ENCODE results near the gene SWT1.
A peak's percentile ranks its signal among the peaks of the same experiment; 100 is the strongest.
"Not testable (repeated sequence)": the region's sequence is repeated elsewhere in the genome, so short reads cannot be mapped to it uniquely, and the experiment has no call there.

SWT1 gene

GRCh38 chr1:185293967-185294542 is 137.1 kb downstream of the SWT1 start:
- no peak for DNase-seq

GRCh38 chr1:185295091-185295490 is 138.1 kb downstream of the SWT1 start:
- no peak for DNase-seq

- no peak for DNase-seq
Observed at GRCh38 chr1:185297982-185298381, 141.0 kb downstream of the SWT1 start.

- no peak for DNase-seq
Observed at GRCh38 chr1:185300152-185300551, 143.2 kb downstream of the SWT1 start.

- no peak for DNase-seq
Observed at GRCh38 chr1:185305419-185305818, 148.5 kb downstream of the SWT1 start.

- no peak for DNase-seq
Observed at GRCh38 chr1:185308126-185308525, 151.2 kb downstream of the SWT1 start.

- no peak for DNase-seq
Observed at GRCh38 chr1:185309566-185309965, 152.6 kb downstream of the SWT1 start.

GRCh38 chr1:185311589-185312225 is 154.7 kb downstream of the SWT1 start:
- no peak for DNase-seq

GRCh38 chr1:185312361-185313138 is 155.6 kb downstream of the SWT1 start:
- no peak for DNase-seq

GRCh38 chr1:185314411-185314810 is 157.4 kb downstream of the SWT1 start:
- DNase-seq = no peak

GRCh38 chr1:185315445-185316071 is 158.6 kb downstream of the SWT1 start:
- DNase-seq = no peak

GRCh38 chr1:185316163-185317033 is 159.4 kb downstream of the SWT1 start:
- DNase-seq = peak; percentile 66 to 89 (median 84)

- peak; percentile 97 to 99 (median 98) for DNase-seq
Observed at GRCh38 chr1:185317034-185317885, 160.3 kb downstream of the SWT1 start, which contains the start of gene IVNS1ABP. Gene IVNS1ABP (minus strand): TSS chr1:185317243. CDS start chr1:185309493, 7,750 bp downstream.

GRCh38 chr1:185317886-185318310 is 160.9 kb downstream of the SWT1 start:
- peak in 5 of 6 experiments; percentile 52 to 85 (median 69) for DNase-seq

- DNase-seq = no peak
Observed at GRCh38 chr1:185318431-185319138, 161.6 kb downstream of the SWT1 start.

- no peak for DNase-seq
Observed at GRCh38 chr1:185319139-185319475, 162.1 kb downstream of the SWT1 start.

- not testable (repeated sequence) for DNase-seq
Observed at GRCh38 chr1:185321104-185321503, 164.1 kb downstream of the SWT1 start.

GRCh38 chr1:185321653-185322221 is 164.8 kb downstream of the SWT1 start:
- not testable (repeated sequence) for DNase-seq

- DNase-seq = no peak
Observed at GRCh38 chr1:185322636-185323035, 165.7 kb downstream of the SWT1 start.

GRCh38 chr1:185324118-185324517 is 167.2 kb downstream of the SWT1 start:
- no peak for DNase-seq

All from stimulated activated naive CD4-positive, alpha-beta T cell (primary cell).